Measurements from ENCODE around the gene HOXC6.
"Not testable (repeated sequence)": the region's sequence is repeated elsewhere in the genome, so short reads cannot be mapped to it uniquely, and the experiment has no call there.

HOXC6 gene

GRCh38 chr12:54030889-54031471 is 2.7 kb downstream of the HOXC6 start:
- no peak for DNase-seq

GRCh38 chr12:54031480-54031879 is 3.2 kb downstream of the HOXC6 start:
- no peak for DNase-seq

- no peak for DNase-seq
These were observed 3.9 kb downstream of the HOXC6 start for GRCh38 chr12:54032086-54032619.

- DNase-seq: peak; percentile 10 to 12
These were observed 4.4 kb downstream of the HOXC6 start, which contains the start of gene HOXC5 for GRCh38 chr12:54032627-54033100. Gene HOXC5, plus strand, starts transcription at chr12:54033050. Its CDS starts 73 bp downstream, at chr12:54033123.

- DNase-seq: no peak
These were observed 5.1 kb downstream of the HOXC6 start for GRCh38 chr12:54033106-54033979.

- DNase-seq: no peak
These were observed 5.9 kb downstream of the HOXC6 start for GRCh38 chr12:54033980-54034784.

GRCh38 chr12:54034785-54035310 is 6.6 kb downstream of the HOXC6 start:
- DNase-seq: no peak

GRCh38 chr12:54035568-54036264 is 7.5 kb downstream of the HOXC6 start:
- DNase-seq: no peak

- DNase-seq: no peak
These were observed 8.6 kb downstream of the HOXC6 start for GRCh38 chr12:54036620-54037359.

- DNase-seq: no peak
These were observed 9.4 kb downstream of the HOXC6 start for GRCh38 chr12:54037360-54038283.

GRCh38 chr12:54038284-54038870 is 10.1 kb downstream of the HOXC6 start:
- no peak for DNase-seq

GRCh38 chr12:54038871-54039414 is 10.7 kb downstream of the HOXC6 start:
- DNase-seq: no peak

GRCh38 chr12:54039417-54040147 is 11.3 kb downstream of the HOXC6 start:
- DNase-seq: no peak

GRCh38 chr12:54040148-54040494 is 11.9 kb downstream of the HOXC6 start:
- DNase-seq: no peak

GRCh38 chr12:54040648-54041047 is 12.4 kb downstream of the HOXC6 start:
- no peak for DNase-seq

- DNase-seq: no peak
These were observed 13.0 kb downstream of the HOXC6 start for GRCh38 chr12:54041097-54041690.

- DNase-seq: not testable (repeated sequence)
These were observed 13.8 kb downstream of the HOXC6 start for GRCh38 chr12:54042033-54042432.
